GM12892 (cell line): ENCODE data around the gene NPAS3.

Experiments
- POLR2A ChIP-seq: IDR thresholded peaks from 2 replicates; pipeline ENCODE4 v1.6.1; 2011; ENCODE audit warnings: low read depth, low read length, control low read depth
- TAF1 ChIP-seq: IDR thresholded peaks from 2 replicates; pipeline ENCODE4 v1.6.1; 2011; ENCODE audit warnings: low read depth, mild to moderate bottlenecking, control low read depth, low read length, borderline replicate concordance

DNA sequence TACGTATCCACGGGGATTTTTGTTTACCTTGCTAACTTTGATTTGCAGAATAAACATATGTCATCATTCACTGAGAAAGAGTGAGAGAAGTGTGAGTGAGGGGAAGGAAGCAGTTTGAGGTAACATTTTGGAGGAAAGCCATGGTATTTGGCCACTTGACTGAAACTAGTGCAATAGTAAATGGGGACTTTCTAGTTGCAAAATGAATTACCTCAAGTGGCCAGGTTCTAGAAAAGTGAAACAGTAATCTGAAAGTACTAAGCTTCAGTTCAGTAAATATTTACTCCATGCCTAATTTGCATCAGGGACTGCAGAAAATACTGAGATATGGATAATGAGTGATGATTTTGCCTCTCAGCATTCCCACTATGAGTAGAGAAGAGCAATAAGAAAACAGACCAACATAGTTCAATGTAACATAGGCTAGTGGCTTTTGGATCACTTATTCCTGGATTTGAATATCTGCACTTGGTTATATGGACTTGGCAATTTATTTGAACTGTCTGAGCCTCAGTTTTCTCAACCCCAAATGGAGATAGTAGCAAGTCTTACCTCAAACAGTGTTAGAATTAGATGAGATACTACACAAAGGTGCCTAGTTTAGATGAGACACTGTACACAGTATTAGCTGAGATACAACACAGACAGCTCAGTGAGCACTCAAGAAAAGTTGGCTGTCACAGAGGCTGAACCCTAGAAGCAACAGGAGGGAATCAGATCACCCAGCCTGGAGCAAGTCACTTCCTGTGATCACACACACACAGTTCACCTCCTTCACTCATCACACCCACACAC, 439.1 kb downstream of the NPAS3 start:
- TF ChIP-seq POLR2A (no peak), TAF1 (no peak)
